Activated CD8-positive, alpha-beta memory T cell treated with anti-CD3 and anti-CD28 coated beads, Interleukin-2, amount 50 U/mL, for 1 hour (primary cell): Measurements from ENCODE around the gene MSH3.

Experiments used
- DNase-seq: peaks from one replicate; pipeline ENCODE4 v3.0.0-alpha.2; 2020; ENCODE audit errors: extremely low read depth

The MSH3 gene

GRCh38 chr5:80654391-80655230, at the start of gene MSH3, which contains the start of gene DHFR:
Gene MSH3 (plus strand): TSS chr5:80654652. CDS start chr5:80654728, 76 bp downstream.
Gene DHFR (minus strand): TSS chr5:80654983. CDS start chr5:80654489, 494 bp downstream.
- peak; percentile 68 for DNase-seq

- DNase-seq, result no peak
Observed at GRCh38 chr5:80607343-80607742, 47.1 kb upstream of the MSH3 start.

DNA sequence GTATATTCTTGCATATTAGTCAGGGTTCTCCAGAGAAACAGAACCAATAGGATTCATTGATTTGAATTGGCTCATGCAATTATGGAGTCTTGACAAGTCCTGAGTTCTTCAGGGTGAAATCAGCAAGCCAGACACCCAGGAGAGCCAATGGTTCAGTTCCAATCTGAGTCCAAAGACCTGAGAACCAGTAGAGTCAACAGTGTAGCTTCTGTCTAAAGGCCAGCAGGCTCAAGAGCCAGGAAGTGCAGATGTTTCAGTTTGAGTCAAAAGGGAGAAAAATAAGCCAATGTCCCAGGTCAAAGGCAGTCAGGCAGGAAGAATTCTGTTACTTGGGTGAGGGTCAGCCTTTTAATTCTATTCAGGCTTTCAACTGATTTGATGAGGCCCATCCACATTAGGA, 46.6 kb upstream of the MSH3 start:
- DNase-seq, result no peak

- DNase-seq, result no peak
Observed at GRCh38 chr5:80608731-80609130, 45.7 kb upstream of the MSH3 start.

GRCh38 chr5:80609692-80610091, 44.8 kb upstream of the MSH3 start:
- DNase-seq, result no peak

- no peak for DNase-seq
Observed at GRCh38 chr5:80615266-80615914, 39.1 kb upstream of the MSH3 start.

DNA sequence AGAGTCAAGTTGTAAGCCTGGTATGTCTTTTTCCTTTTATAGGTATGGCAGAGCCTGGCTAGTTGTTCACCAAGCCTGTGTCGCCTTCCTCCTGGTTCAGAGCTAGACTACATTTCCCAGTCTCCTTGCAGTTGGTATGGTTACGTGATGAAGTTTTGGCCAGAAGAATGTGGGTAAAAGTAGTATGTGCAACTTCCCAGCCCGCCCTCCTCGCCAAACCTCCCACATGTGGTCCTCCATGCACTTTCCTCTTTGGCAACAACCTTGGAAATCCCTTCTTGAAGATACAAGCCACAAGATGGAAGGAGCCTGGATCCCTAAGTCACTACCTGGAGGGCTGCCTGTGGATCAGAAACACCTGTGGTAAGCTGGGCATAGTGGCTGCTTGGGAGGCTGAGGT, 36.0 kb upstream of the MSH3 start:
- no peak for DNase-seq

GRCh38 chr5:80619086-80619485, 35.4 kb upstream of the MSH3 start:
- no peak for DNase-seq

DNA sequence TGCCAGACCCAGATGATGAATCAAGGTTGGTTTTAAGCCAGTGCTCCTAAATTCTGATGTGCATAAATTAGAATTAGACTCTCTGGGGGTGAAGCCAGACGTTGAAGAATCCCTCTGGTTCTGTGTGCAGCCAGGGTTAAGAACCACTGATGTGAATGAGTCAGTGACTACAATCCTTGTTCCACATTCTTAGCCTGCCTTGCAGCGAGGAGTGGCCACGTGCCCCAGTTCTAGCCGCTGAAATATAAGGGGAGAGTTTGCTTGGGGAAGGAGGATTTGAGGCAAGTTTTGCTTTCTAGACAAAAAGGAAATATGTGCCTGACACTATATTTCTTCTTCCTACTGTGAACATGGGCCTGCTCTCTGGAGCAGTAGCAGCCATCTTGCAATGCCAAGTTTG, 34.2 kb upstream of the MSH3 start:
- DNase-seq, result no peak

DNA sequence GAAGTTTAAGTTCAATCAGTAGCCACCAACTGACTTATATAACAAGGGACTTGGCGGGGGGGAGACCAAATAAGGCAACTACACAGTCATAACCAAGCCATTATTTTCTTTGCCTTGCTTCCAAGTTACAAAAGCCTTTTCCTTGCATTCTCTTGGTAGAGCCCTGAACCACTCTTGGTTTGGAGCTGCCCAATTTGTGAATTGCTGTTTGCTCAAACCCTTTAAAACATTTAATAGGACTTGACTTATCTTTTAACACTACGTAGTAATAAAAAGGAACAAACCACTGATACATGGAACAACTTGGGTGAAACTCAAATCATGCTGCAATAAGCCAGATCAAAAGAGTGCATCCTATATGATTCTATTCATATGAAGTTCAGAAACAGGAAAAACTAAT, 31.7 kb upstream of the MSH3 start:
- no peak for DNase-seq

DNA sequence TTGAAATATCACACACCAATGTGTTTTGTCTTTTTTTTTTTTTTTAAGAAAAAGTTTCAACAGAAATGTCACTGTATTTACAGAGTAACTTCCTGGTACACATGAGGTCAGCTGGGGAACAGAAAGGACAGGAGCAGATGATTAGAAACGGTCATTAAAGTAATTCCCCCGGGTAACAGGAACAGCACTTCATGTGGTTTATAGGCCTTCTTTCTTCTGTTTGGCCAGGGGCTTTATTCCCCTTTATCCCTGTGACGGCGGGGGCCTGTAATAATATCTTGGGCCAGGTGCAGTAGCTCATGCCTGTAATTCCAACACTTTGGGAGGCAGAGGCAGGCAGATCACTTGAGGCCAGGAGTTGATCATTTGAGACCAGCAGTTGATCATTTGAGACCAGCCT, 30.5 kb upstream of the MSH3 start:
- no peak for DNase-seq

GRCh38 chr5:80625230-80625629, 29.2 kb upstream of the MSH3 start:
- DNase-seq, result no peak

GRCh38 chr5:80629281-80629680, 25.2 kb upstream of the MSH3 start:
- no peak for DNase-seq

DNA sequence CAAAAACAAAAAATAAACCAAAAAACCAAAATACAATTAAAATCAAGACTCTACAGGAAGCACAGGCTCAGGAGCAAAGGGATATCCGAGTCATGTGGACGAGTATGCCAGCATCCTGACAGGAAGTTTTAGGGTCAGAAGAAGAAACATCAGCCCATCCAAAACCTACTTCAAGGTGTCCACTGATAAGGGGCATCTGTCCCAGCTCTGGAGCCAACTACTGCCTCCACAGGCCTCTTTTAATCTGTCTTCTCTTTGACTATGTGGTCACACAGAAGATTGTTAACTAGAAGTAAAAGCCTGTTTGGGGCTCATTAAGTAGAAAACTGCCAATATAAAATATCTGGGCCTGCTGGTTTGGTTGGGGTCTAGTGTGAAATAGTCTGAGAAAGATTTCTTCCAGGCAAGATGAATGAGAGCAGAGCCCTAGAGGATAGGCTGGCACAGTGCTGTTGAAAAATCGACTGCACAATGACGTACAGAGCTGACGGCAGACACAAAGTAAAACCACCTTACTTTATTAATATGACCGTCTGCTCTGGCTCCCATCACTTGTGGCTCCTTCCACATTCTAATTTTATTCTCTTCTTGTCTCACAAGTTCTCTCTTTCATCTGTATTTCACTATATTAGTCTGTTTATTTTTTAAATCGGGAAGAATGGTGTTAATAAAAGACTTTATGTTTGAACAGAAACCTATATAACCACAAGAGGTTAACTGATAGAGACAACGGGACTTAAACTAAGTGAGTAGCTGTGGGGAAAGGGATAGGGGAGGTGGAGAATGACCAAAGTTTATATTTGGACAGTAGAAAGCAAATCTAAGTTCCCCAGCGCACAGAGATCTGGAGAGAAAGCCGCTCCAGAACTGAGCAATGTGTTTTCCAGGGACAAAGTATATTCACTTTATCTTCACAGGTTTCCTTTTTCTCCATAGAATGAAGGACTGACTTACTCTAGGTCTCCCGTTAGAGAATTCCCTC, 22.9 kb upstream of the MSH3 start:
- DNase-seq, result no peak

DNA sequence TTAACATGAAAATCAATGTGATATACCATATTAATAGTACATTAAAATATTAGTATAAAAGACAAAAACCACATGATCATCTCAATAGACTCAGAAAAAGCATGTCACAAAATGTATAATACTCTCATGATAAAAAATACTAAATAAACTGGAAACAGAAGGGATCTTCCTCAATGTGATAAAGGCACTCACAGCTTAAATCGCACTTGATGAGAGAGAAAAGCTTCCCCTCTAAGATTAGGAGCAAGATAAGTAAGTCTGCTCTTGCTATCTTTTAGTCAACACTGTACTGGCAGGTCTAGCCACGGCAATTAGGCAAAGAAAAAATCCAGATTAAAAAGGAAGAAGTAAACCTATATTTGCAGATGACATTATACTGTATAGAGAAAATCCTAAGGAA, 21.8 kb upstream of the MSH3 start:
- DNase-seq, result no peak

DNA sequence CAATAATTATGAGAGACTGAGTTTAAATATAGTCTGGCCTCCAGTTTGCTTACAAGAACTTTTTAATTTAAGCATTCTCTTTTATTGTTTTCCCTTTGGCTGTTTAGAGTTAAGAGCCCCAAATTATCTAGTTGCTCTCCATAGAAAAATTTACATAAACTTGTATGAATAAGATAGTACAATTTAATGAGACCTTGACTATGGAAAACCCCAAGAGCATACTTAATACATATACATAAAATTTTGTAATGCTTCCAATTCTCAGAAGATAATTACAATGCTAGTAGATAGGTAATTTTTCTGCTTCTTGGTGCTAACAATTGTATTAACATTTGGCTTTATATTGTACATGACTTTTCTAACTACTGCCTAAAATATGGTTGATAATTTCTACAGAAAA, 20.3 kb upstream of the MSH3 start:
- no peak for DNase-seq

DNA sequence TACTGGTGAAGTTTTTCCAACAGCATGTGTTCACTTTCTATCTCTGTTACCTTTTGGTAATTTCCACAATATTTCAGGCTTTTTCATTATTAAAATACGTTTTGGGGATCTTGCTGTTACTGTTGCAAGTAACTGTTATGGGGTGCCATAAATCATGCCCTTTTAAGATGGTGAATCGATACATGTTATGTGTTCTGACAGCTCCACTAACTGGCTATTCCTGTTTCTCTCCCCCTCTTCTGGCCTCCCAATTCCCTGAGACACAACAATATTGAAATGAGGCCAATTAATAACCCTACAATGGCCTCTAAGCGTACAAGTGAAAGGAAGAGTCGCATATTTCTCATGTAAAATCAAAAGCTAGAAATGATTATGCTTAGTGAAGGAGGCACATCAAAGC, 13.1 kb upstream of the MSH3 start:
- no peak for DNase-seq

DNA sequence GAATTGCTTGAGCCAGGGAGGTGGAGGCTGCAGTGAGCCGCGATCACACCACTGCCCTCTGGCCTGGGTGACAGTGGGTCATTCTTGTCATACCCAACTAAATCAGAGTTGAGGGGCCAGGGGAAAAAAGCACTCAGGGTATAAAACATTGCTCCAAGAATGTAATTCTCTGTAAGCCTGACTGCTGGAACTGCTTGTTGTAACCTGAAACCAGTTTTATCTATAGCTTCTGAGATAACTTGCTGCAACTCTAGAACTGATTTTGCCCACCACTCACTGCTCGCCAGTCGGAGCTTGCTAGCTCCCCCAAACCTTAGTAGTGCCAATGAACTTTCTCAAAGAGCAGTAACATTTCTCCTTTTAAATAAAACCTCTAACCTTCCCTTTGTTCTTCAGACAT, 9.6 kb upstream of the MSH3 start:
- no peak for DNase-seq

DNA sequence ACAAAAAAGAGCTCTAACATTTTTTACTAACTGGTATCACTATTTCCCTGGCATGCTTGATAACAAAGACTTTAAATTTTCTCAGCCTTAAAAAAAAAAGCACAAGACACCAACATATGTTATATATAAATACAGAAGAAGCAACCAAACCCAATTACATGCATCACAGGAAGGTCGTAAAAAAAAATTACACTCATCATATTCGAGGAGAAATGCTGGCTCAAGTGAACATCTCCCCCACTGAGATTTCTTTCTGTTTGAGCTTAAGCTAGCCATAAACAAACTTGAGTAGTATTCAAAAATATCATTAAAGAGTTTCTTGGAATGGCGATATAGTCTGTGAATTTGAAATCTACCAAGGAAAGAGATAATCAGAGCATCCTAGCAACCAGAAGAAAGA, 7.5 kb upstream of the MSH3 start:
- no peak for DNase-seq

DNA sequence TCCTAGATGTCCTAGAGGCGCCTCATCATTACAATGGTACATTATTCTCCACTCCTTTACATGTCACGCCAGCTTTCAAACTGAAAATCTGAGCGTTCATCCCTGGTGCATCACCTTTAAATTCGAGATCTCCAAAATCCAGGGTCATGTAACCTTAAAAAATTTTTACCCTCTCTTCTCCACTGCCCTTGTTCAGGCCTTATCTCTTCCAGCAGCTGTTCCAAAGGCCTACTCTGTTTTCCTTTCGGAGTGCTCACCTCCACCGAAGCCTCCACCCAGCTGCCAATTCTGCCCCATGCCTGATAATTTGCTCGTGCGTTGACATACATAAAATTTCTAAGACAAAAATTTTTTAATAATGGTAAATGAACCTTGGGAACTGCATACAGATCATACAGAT, 950 bp upstream of the MSH3 start:
- no peak for DNase-seq

DNA sequence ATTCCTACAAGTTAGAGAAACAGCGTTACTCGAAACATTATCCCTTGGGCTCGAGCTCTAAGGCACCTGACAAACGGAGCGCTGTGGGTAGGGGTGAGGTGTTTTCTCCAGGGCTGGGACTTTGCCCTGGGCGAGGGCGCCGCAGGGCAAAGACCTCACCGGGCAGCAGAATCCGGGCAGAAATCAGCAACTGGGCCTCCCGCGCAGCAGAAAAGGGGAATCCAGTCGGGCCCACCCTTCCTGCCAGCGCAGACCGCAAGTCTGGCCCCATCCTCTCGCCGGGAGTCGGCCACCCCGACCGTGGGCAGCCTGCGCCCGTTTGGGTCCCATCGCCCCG, 430 bp upstream of the MSH3 start:
- DNase-seq, result no peak

DNA sequence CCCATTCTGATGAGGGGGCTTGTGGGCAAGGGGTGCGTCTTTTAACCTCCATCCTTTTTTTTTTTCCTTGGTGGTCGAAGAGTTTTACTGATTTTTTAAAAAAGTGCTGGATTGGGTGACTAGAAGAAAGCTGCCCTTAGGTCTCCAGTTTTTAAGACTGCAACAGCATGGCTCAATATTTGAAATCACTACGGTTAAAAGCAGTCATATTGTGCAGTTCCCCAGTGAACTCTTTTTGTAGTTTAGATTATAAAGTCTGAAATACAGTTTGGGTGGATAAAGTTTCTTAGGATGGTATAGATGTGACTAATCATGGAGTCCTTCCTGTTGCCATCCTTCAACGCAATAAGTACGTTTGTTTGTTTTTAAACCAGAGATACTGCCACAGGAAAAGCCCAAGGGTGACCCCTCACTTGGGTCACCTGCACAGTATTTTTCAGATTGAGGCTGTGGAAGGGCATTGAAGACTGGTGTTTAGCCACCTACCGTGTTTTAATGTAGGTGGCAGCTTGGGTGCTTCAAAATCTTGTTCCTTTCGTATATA, 851 bp downstream of the MSH3 start:
- no peak for DNase-seq
